Measurements from ENCODE around the gene CELF3.

GRCh38 chr1:151737026-151737425, 20.4 kb upstream of the CELF3 start:
- TF ChIP-seq CTCF (IDR thresholded peaks at IDR 0.05) (no peak), POLR2A (IDR thresholded peaks at IDR 0.05) (no peak)

Measured in thyroid gland (tissue), 4 donors.